Endothelial cell of umbilical vein (primary cell): ENCODE measurements around the gene GLRB. TPM values are rescaled to one million over a fixed set of nuclear protein-coding genes. Genes with fewer than 3 reads are reported as not detected.
"Not testable (repeated sequence)": the region's sequence is repeated elsewhere in the genome, so short reads cannot be mapped to it uniquely, and the experiment has no call there.

Experiments
- BruUV-seq: library from RNA; stranded (reverse); fragments of 400-500 nt; replicated peaks from 2 replicates; lab custom pipeline; 2021; lab: Mats Ljungman, UMichigan
- CTCF ChIA-PET: fragments of 300-600, 350-600 bp; sonication (Branson Sonifier 250); formaldehyde crosslinking; loops from one replicate; lab custom pipeline; 2021; ENCODE audit warnings: antibody characterized with exemption, inconsistent platforms; lab: Charles Lee
- POLR2A ChIA-PET: fragments of 300-600, 350-600 bp; sonication (Branson Sonifier 250); formaldehyde crosslinking; loops from one replicate; lab custom pipeline; 2021; ENCODE audit warnings: antibody characterized with exemption, inconsistent platforms; lab: Charles Lee
- DNase-seq: peaks from one replicate; pipeline ENCODE4 v3.0.0-alpha.2; 2011; ENCODE audit warnings: low read depth, low spot score
- FAIRE-seq: peaks from 2 replicates; lab custom pipeline; 2011; peaks lifted over from hg19 to GRCh38; lab: Jason Lieb, UNC
- H2AFZ ChIP-seq: 2 replicates; pipeline ENCODE4 v1.6.0; 2012; ENCODE audit warnings: low read depth, low read length, control low read depth, inconsistent platforms
- H3K27ac ChIP-seq: 2 replicates; pipeline ENCODE4 v1.5.1; 2011; ENCODE audit warnings: low read depth, mild to moderate bottlenecking, control low read depth, low read length, moderate library complexity; ENCODE audit not compliant: insufficient read depth
- H3K27me3 ChIP-seq, 2 experiments: 2 replicates each; pipeline versions ENCODE4 v1.6.0 to v1.6.1; 2011; ENCODE audit warnings: low read length in 2 of 2, mixed read lengths in 1 of 2; ENCODE audit not compliant: control insufficient read depth in 2 of 2, insufficient read depth in 2 of 2
- H3K36me3 ChIP-seq, 2 experiments: 2 replicates in 1 of 2; 3 replicates in 1 of 2; pipeline ENCODE4 v1.5.1; 2011; ENCODE audit warnings: low read length in 2 of 2, mild to moderate bottlenecking in 1 of 2, moderate library complexity in 1 of 2; ENCODE audit not compliant: control insufficient read depth in 2 of 2, insufficient read depth in 2 of 2; ENCODE audit errors: extremely low read depth in 1 of 2
- H3K4me1 ChIP-seq: 3 replicates; pipeline ENCODE4 v1.5.1; 2011; ENCODE audit warnings: mild to moderate bottlenecking, low read length; ENCODE audit not compliant: control insufficient read depth, insufficient read depth; ENCODE audit errors: extremely low read depth
- H3K4me2 ChIP-seq: 2 replicates; pipeline ENCODE4 v1.6.1; 2011; ENCODE audit warnings: low read length, control low read depth, mixed read lengths; ENCODE audit not compliant: insufficient read depth
- H3K4me3 ChIP-seq, 3 experiments: fragments of 200-600 bp in 1 of 3; sonication (generic), shearing (Covaris generic) in 1 of 3; replicated peaks in 1 of 3; 2 replicates each; pipeline ENCODE4 v1.5.1; 2011 to 2016; ENCODE audit warnings: control low read depth in 3 of 3, low read length in 3 of 3, mild to moderate bottlenecking in 2 of 3, inconsistent platforms in 1 of 3, low read depth in 1 of 3, moderate library complexity in 1 of 3; ENCODE audit not compliant: insufficient read depth in 1 of 3
- H3K79me2 ChIP-seq: 2 replicates; pipeline ENCODE4 v1.6.0; 2012; ENCODE audit warnings: low read length, inconsistent platforms; ENCODE audit not compliant: control insufficient read depth, insufficient read depth
- H3K9ac ChIP-seq: replicated peaks from 2 replicates; pipeline ENCODE3; 2011; ENCODE audit warnings: low read length, control low read depth; ENCODE audit not compliant: insufficient read depth; ENCODE audit errors: extremely low read depth
- H3K9me1 ChIP-seq: replicated peaks from 3 replicates; pipeline ENCODE4 v1.6.0; 2011; ENCODE audit warnings: mild to moderate bottlenecking, low read length; ENCODE audit not compliant: control insufficient read depth, insufficient read depth; ENCODE audit errors: extremely low read depth
- H3K9me3 ChIP-seq: replicated peaks from 2 replicates; pipeline ENCODE4 v1.5.1; 2012; ENCODE audit warnings: low read length, inconsistent platforms; ENCODE audit not compliant: control insufficient read depth, insufficient read depth
- H4K20me1 ChIP-seq: replicated peaks from 2 replicates; pipeline ENCODE3; 2011; ENCODE audit warnings: mild to moderate bottlenecking, low read length; ENCODE audit not compliant: control insufficient read depth, insufficient read depth; ENCODE audit errors: extremely low read depth
- CTCF ChIP-seq, 2 donors: IDR thresholded peaks; 1 replicate in 1 of 2; 2 replicates in 1 of 2; pipeline ENCODE4 v1.5.1; 2011; ENCODE audit warnings: low read length in 2 of 2, mild to moderate bottlenecking in 2 of 2, moderate library complexity in 2 of 2, control low read depth in 1 of 2, inconsistent platforms in 1 of 2, low read depth in 1 of 2; ENCODE audit not compliant: insufficient read depth in 1 of 2; ENCODE audit errors: extremely low read depth in 1 of 2
- EZH2 ChIP-seq: IDR thresholded peaks from 2 replicates; pipeline ENCODE4 v1.6.1; 2012; ENCODE audit warnings: borderline replicate concordance, low read depth, mild to moderate bottlenecking, moderate library complexity, low read length, inconsistent platforms; ENCODE audit not compliant: severe bottlenecking
- FOS ChIP-seq: IDR thresholded peaks from 2 replicates; pipeline ENCODE4 v1.6.1; 2011; ENCODE audit warnings: mild to moderate bottlenecking, low read length, moderate library complexity, borderline replicate concordance; ENCODE audit not compliant: insufficient read depth
- MYC ChIP-seq: IDR thresholded peaks from one replicate; pipeline ENCODE4 v1.6.1; 2011; ENCODE audit warnings: mild to moderate bottlenecking, low read depth, low read length
- POLR2AphosphoS5 ChIP-seq: IDR thresholded peaks from 2 replicates; pipeline ENCODE4 v1.6.1; 2012; ENCODE audit warnings: low read depth, mild to moderate bottlenecking, control low read depth, low read length, moderate library complexity; ENCODE audit not compliant: insufficient read depth
- dilution Hi-C: fragments of 300-500 bp; cut with MboI; formaldehyde crosslinking; loops from one replicate; pipeline ENCODE4 v1.15.0; 2019; ENCODE audit warnings: low sequenced_read_pairs; ENCODE audit not compliant: extremely low pct_ligation_motif_present
- intact Hi-C: fragments of 100-400 bp; cut with micrococcal nuclease; formaldehyde crosslinking; loops from one replicate; pipeline ENCODE4 v1.10.0; 2022
- polyA plus RNA-seq, 4 experiments: library from polyadenylated mRNA; depleted of rRNA in 3 of 4; stranded (reverse) in 3 of 4; unstranded in 1 of 4; fragments of >200 nt; gene quantifications; 2 replicates each; pipeline versions ENCODE4 v1.2.1 to v1.2.3, GENCODE V29; 2011 to 2012; ENCODE audit warnings: missing spikeins in 1 of 4
- total RNA-seq: library from RNA; stranded (reverse); gene quantifications from 2 replicates; pipeline ENCODE4 v1.2.3, GENCODE V29; 2021
- TF ChIP-seq, protein P1 (sequence below): IDR thresholded peaks from 2 replicates; pipeline ENCODE4 v1.6.1; 2011; ENCODE audit not compliant: insufficient read depth, insufficient read length

Gene GLRB
- total and polyA plus RNA-seq, 2 donors (not counting 3 experiments of a cell fraction or from before 2014, with no cell fraction given), result 3.8 to 5.7 TPM

- Histone ChIP-seq H3K4me3 (no peak overlapping the region), H3K27ac (no peak overlapping the region), H4K20me1 (no peaks in the 10 kb centered on the region), H3K4me2 (no peak overlapping the region), H3K79me2 (no peaks in the 10 kb centered on the region), H2AFZ (peak overlapping the region; percentile 24), H3K27me3 (no peaks in the 10 kb centered on the region), H3K36me3 (no peaks in the 10 kb centered on the region), H3K9ac (no peak overlapping the region), H3K4me1 (peaks cover 8% of the 10 kb centered on the region), H3K9me3 (no peaks in the 10 kb centered on the region), H3K9me1 (no peaks in the 10 kb centered on the region)
- intact Hi-C loops (no loop called here), dilution Hi-C loops (no loop called here)
- TF ChIP-seq, protein P1, sequence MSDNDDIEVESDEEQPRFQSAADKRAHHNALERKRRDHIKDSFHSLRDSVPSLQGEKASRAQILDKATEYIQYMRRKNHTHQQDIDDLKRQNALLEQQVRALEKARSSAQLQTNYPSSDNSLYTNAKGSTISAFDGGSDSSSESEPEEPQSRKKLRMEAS, result no peak
- TF ChIP-seq MYC (no peak), CTCF (IDR thresholded peaks at IDR 0.05; ENCODE audit: extremely low read depth in 1 of 2, insufficient read depth in 1 of 2, low read depth in 1 of 2, low read length in 2 of 2) (no peak), FOS (no peak), POLR2AphosphoS5 (no peak), EZH2 (no peak)
- CTCF ChIA-PET, result interaction anchor here (1.2 to 3.0 kb wide), 5 partner anchors 11 to 582 kb away, joined by 3 to 12 read pairs (median 6); partner anchors contain the start of gene PDGFC
- FAIRE-seq (no peak), DNase-seq (no peak)
- no TSS peak for BruUV-seq
- POLR2A ChIA-PET, result no interaction called here
Measured at GRCh38 chr4:157057218-157057617, 18.7 kb upstream of the GLRB start.

DNA sequence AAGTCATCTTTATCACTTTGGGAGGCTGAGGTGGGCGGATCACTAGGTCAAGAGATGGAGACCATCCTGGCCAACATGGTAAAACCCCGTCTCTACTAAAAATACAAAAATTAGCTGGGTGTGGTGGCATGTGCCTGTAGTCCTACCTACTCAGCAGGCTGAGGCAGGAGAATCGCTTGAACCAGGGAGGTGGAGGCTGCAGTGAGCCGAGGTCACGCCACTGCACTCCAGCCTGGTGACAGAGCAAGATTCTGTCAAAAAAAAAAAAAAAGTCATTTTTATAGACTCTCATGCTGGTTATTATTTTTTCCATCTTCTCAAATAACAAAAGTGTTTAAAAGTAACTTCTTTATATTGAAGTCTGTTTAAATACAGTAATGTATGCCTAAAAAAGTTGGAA lies 17.1 kb upstream of the GLRB start:
- H2AFZ ChIP-seq, dilution Hi-C loops, H3K79me2 ChIP-seq, H3K9me1 ChIP-seq, H3K4me1 ChIP-seq, BruUV-seq, H3K36me3 ChIP-seq, H3K4me2 ChIP-seq, FAIRE-seq, H3K9ac ChIP-seq, H3K9me3 ChIP-seq, H3K27me3 ChIP-seq, intact Hi-C loops, H4K20me1 ChIP-seq, POLR2A ChIA-PET, H3K4me3 ChIP-seq: not testable (repeated sequence)
- H3K27ac ChIP-seq, result peak overlapping the region; percentile 29
- CTCF ChIA-PET, result interaction anchor here (0.9 to 3.0 kb wide), 5 partner anchors 10 to 584 kb away, joined by 3 to 11 read pairs (median 8); no protein-coding TSS in a partner anchor
- peak; percentile 29 for DNase-seq
